GM19035 (cell line): ENCODE measurements around the gene MYL12B.
"Not testable (repeated sequence)": the region's sequence is repeated elsewhere in the genome, so short reads cannot be mapped to it uniquely, and the experiment has no call there.

Source experiments
- ATAC-seq: cut with Tn5 transposase; IDR thresholded peaks from one replicate; pipeline ENCODE4 v1.9.1; 2021; ENCODE audit not compliant: unreplicated experiment

MYL12B gene

DNA sequence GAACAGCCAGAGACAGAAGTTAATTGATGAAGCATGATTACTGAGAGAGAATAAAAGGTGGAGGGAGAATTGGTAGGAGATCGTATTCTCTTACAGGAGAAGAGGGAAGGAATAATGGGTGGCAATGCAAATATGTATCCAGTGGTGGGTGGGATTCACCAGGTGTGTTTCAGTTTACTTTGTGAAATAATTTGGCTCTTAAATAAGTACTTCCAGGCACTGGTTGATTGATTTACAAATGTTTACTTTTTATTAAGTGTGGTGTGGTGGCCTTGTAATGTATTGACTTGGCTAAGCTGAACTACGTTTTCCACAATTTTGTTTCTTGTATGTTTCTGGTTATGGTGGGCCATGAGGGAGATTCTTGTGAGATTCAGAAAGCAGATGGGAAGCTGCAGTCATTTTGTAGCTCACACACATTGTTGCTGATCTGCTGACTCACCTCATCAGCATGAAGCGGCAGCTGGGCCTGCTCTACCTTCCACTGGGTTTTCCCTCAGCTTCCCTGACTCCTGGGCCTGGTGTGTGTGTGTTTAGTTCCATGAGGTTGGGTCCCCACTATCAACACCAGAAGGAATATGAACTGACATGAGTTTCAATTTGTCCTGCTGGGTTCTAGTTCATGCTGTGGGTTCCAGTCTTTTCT lies 32.6 kb downstream of the MYL12B start:
- ATAC-seq: no peak

DNA sequence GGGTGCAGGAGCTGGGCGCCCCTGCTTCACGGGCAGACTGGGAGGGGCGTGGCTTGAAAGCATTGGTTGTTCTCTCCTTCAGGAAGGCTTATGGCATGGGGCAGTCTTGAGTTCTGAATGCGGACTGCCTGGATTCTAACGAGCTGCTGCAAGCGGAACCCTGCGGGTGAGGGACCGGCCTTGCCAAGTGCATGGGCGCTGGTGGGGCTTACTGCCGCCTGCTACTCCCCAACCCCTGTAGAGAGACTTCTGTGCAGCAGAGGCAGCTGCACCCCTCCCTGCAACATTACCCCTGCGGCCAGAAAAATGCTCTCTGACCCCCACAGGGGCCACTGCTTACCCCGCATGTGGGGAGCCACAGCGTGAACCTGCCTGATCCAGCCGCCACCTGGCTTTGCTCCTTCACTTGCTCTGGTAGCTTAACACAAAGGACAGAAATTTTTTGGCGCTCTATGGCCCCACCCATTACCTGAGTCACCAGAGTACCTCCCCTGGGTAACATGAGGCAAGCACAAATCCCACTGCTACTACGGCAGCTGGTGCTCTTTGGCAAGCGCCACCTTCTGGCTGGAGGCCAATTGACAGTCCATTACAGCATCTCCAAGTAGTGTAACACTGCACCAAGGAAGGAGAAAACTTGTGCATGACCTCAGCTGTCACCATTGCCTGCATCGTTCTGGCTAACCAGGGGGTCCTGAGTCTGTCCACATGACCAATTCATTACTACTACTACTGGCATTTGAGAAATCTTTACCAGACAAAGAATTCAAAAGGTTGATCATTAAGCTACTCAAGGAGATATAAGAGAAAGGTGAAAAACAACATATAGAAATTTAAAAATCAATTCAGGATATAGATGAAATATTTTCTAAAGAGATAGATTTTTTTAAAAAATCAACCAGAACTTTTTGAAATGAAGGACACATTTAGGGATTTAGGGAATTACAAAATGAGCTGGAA lies 35.4 kb downstream of the MYL12B start:
- ATAC-seq: peak; percentile 99

DNA sequence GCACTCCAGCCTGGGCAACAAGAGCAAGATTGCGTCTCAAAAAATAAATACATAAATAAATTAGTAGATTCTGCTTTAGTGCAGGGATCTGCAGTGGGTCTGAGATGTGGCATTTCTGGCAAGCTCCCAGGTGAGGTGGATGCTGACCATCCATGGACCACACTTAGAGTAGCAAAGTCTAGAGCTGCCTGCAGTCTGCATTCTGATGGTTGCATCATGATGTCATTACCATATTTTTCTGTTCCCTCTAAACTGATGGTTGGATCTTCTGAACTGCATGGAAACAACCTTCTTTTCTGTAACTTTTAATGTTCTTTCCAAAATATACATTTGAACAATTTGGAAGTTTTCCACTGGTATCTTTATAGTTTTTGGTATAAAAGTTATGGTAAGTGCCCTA lies 42.9 kb downstream of the MYL12B start:
- no peak for ATAC-seq

DNA sequence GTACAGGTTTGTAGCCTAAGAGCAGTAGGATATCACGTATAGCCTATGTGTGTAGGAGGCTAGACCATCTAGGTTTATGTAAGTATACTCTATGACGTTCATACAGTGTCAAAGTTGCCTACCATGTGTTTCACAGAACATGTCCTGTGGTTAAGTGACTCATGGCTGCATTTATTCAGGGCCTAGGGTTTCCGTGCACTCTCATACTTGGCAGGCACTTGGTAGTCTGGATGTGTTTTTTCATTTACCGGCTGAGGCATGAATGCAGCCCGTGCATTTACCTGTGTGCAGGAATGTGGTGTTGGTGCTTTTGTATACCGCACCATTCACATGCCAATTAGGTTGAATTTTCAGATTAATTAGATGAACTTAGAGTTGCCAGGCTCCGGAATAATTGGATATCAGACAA lies 43.4 kb downstream of the MYL12B start:
- no peak for ATAC-seq

DNA sequence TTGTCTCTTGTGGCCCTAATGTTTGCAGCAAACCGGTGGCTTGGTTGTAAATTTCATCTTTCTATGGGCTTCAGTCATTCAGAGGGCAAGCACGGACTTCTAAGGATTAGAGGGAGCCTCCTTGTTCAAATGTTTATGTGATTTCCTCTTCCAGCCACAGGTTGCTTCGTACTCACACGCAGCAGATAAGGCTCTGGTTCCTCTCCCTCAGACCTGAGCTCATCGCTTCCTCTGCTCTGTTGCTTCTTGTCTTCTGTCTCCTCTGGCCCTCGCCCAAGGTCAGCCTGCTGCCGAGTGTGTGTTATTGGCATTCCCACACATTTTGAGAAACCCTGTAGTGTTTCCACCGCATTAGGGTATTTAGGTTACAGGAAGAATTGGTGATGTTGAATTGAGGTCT lies 44.0 kb downstream of the MYL12B start:
- ATAC-seq: no peak

DNA sequence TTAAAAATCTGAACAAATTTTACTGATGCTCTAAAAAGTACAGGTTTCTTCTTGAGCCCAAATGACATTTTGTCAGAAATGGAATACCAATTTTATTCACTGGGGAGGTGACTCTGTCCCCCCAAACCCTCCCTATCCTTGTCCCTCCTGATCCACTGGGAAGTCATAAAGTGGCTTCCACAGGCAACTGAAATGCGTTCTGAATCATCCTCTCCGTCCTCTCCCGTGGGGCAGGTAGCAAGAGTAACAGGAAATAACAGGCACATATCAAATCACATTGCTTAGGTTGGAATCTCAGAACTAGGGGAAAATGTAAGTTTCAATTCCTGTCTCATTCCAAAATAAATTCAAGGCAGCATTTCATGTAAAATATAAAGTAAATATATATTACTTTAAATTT lies 44.5 kb downstream of the MYL12B start:
- ATAC-seq: no peak

DNA sequence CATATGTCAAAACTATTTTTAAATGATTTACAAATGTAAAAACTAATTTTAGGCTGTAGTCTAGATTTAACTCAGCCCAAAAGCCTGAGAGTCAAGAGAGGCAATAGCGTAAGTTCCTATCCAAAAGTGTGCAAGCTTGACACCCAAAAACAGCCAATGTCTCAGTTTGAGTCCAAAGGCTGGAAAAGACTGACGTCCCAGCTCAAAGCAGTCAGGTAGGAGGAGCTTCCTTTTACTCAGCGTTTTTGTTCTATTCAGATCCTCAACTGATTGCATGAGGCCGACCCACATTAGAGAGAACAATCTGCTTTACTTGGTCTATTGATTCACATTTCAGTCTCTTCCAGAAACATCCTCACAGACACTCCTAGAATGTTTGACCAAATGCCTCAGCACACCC lies 51.8 kb downstream of the MYL12B start:
- no peak for ATAC-seq

DNA sequence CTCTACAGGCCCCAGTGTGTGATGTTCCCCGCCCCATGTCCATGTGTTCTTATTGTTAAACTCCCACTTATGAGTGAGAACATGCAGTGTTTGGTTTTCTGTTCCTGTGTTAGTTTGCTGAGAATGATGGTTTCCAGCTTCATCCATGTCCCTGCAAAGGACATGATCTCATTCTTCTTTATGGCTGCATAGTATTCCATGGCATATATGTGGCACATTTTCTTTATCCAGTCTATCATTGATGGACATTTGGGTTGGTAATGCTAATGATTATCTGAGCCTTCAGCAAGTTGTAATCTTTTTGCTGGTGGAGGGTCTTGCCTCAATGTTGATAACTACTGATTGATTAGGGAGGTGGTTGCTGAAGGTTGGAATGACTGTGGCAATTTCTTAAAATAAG lies 53.4 kb downstream of the MYL12B start:
- ATAC-seq: not testable (repeated sequence)

DNA sequence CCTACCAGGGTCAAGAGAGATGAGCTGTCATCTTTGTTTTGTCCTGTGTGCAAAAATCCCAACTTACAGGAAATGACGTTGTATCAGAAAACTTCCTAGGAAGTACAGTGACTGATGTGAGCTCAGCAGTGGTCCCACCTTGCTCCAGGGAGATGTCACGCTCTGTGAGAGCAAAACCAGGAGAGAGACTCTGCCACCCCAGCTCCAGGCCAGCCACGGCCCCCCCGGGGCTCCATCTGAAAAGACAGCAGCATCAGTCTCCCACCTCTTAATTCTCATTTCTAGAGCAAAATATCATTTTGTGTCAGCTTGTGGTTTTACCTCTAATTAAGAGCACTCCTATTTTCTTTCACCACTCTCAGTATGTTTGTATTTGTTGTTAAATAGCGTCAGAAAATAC lies 57.5 kb downstream of the MYL12B start:
- ATAC-seq: no peak

DNA sequence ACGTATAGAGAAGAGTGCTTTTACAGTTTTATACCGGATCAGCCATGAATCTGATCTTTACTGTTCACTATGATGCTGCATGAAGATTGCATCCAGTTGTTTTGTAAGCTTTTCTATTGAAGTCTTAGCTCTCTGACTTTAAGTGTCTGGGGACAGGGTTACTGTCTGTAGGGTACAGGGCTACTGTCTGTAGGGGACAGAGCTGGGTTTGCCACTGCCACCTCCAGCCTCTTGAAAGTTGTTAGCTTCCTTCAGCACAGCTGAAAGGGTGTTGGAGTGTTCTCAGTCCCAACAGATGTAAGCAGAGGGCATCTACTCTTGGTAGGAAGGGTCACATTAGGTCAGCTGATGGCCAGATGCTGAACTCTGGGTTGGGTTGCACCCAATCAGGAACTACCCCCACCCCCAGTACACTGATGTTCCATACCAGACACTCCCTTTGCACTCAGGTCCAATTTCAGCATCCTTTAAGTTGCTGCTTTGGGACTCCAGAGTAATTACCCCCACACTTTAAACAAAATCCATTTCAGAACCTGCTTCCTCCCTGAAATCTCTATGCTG lies 58.0 kb downstream of the MYL12B start:
- no peak for ATAC-seq

DNA sequence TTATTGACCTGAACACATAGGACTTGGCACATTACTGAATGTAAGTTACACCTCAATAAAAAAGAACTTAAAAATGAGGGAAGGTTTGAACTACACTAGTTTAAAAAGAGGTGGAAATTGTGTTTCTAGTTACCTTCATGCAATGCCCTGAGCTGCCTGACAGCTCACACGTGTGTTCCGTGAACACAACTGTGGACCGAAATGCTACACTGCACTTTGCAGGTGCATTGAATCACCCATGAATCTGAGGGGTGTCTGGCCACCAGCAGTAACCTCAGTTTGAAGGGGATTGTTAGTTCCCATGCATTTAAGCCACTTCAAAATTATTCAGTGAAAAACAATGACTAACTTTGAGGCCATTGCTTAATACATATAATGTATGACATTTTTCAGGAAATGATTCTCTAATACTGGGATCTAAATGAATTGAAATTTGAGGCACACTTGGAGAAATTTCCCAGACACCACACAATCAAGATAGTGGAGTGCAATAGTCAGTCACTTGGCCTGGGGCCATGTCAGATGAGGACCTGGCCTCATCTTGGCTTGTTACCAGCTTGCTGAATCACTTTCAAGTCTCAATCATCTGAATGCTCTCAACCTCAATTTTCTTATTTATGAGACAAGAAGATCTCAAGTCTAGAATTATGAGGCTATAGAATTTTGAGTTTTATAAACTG lies 59.3 kb downstream of the MYL12B start:
- no peak for ATAC-seq

DNA sequence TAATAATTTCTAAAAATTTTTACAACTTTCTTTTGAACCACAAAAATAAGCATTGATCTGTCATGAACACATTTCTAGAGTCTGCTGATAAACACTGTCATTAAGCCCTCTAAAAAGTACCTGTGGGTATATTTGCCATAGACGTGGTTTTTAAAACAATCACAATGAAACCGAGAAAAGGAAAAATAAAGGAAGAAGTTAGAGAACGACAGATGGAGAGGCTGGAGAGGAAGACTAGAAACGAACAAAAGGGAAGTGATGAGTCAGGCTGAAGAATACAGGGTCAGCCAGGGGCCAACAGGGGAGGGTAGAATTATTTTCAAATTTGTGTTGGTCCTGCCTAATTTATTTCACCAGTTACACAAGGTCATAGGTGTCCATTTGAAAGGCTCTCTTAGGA lies 62.0 kb downstream of the MYL12B start:
- ATAC-seq: no peak
